Naive B cell (primary cell): Measurements from ENCODE around the gene HOXA6. TPM values are rescaled to one million over a fixed set of nuclear protein-coding genes. Genes with fewer than 3 reads are reported as not detected.

Experiments
- ATAC-seq, 2 donors: fragments of 150-1000 bp; cut with Tn5 transposase; 2 replicates each; pipeline ENCODE4 v1.10.0; 2021; ENCODE audit warnings: low read depth in 2 of 2, mild to moderate bottlenecking in 2 of 2, moderate library complexity in 2 of 2
- DNase-seq: peaks from one replicate; pipeline ENCODE4 v3.0.0; 2022
- H3K27ac Mint-ChIP-seq, 6 donors: one replicate each; pipeline ENCODE4 v1.8.0; 2020 to 2022; ENCODE audit warnings: mild to moderate bottlenecking in 6 of 6, mixed read lengths in 6 of 6, moderate library complexity in 5 of 6, inconsistent platforms in 2 of 6
- H3K27me3 Mint-ChIP-seq, 3 donors: one replicate each; pipeline ENCODE4 v1.8.0; 2021 to 2022; ENCODE audit warnings: mixed read lengths in 3 of 3, mild to moderate bottlenecking in 1 of 3
- H3K36me3 Mint-ChIP-seq, 2 donors: one replicate each; pipeline ENCODE4 v1.8.0; 2020 to 2022; ENCODE audit warnings: mixed read lengths in 2 of 2, inconsistent platforms in 1 of 2, mild to moderate bottlenecking in 1 of 2
- H3K4me1 Mint-ChIP-seq, 3 donors: one replicate each; pipeline ENCODE4 v1.8.0; 2020 to 2022; ENCODE audit warnings: mixed read lengths in 3 of 3, inconsistent platforms in 1 of 3, mild to moderate bottlenecking in 1 of 3, moderate library complexity in 1 of 3
- H3K4me3 Mint-ChIP-seq, 8 donors: one replicate each; pipeline ENCODE4 v1.8.0; 2020 to 2022; ENCODE audit warnings: mild to moderate bottlenecking in 8 of 8, mixed read lengths in 8 of 8, moderate library complexity in 8 of 8, inconsistent platforms in 2 of 8
- H3K9me3 Mint-ChIP-seq, 7 donors: one replicate each; pipeline ENCODE4 v1.8.0; 2020 to 2022; ENCODE audit warnings: mixed read lengths in 7 of 7, mild to moderate bottlenecking in 5 of 7, inconsistent platforms in 2 of 7, moderate library complexity in 1 of 7
- polyA plus RNA-seq, 6 donors: library from polyadenylated mRNA; unstranded; fragments of 300-500 nt; fragmentation: Illumina TruSeq; gene quantifications; one replicate each; pipeline ENCODE4 v1.2.3, GENCODE V29; 2021; ENCODE audit warnings: low read depth in 6 of 6

The HOXA6 gene
- polyA plus RNA-seq, 6 donors from 2014 or later: not detected

- no peaks in the 10 kb centered on the region for H3K4me1 Mint-ChIP-seq
- H3K9me3 Mint-ChIP-seq: peaks cover 0 to 3% (median 0%) of the 10 kb centered on the region in 7 donors
- H3K4me3 Mint-ChIP-seq: no peak overlapping the region
- H3K27me3 Mint-ChIP-seq: peaks cover 19 to 69% (median 65%) of the 10 kb centered on the region in 3 donors
- no peaks in the 10 kb centered on the region for H3K36me3 Mint-ChIP-seq
- H3K27ac Mint-ChIP-seq: no peak overlapping the region
- no peak for ATAC-seq
- no peak for DNase-seq
These were observed 20.8 kb downstream of the HOXA6 start for GRCh38 chr7:27126596-27127327.

GRCh38 chr7:27125986-27126394 is 21.6 kb downstream of the HOXA6 start:
- peaks cover 19 to 62% (median 61%) of the 10 kb centered on the region in 3 donors for H3K27me3 Mint-ChIP-seq
- H3K36me3 Mint-ChIP-seq: no peaks in the 10 kb centered on the region
- DNase-seq (no peak), ATAC-seq (no peak)
- H3K4me3 Mint-ChIP-seq: no peak overlapping the region
- peaks cover 0 to 3% (median 0%) of the 10 kb centered on the region in 7 donors for H3K9me3 Mint-ChIP-seq
- no peak overlapping the region for H3K27ac Mint-ChIP-seq
- H3K4me1 Mint-ChIP-seq: no peaks in the 10 kb centered on the region

GRCh38 chr7:27124902-27125689 is 22.5 kb downstream of the HOXA6 start:
- Mint-ChIP-seq H3K27me3 (peaks cover 19 to 62% (median 61%) of the 10 kb centered on the region in 3 donors), H3K4me1 (no peaks in the 10 kb centered on the region), H3K27ac (peak overlapping the region in 1 of 6 donors; percentile 26), H3K4me3 (no peak overlapping the region), H3K36me3 (no peaks in the 10 kb centered on the region), H3K9me3 (peaks cover 0 to 3% (median 0%) of the 10 kb centered on the region in 7 donors)
- ATAC-seq (no peak), DNase-seq (no peak)

- Mint-ChIP-seq H3K27me3 (peaks cover 19 to 62% (median 60%) of the 10 kb centered on the region in 3 donors), H3K4me3 (no peak overlapping the region), H3K4me1 (no peaks in the 10 kb centered on the region), H3K9me3 (peaks cover 0 to 3% (median 0%) of the 10 kb centered on the region in 7 donors), H3K36me3 (no peaks in the 10 kb centered on the region), H3K27ac (no peak overlapping the region)
- ATAC-seq: no peak
- no peak for DNase-seq
These were observed 23.3 kb downstream of the HOXA6 start for GRCh38 chr7:27124096-27124901.

GRCh38 chr7:27123477-27124053 is 24.0 kb downstream of the HOXA6 start:
- Mint-ChIP-seq H3K4me1 (no peaks in the 10 kb centered on the region), H3K27ac (peak overlapping the region in 1 of 6 donors; percentile 78), H3K27me3 (peaks cover 13 to 58% (median 52%) of the 10 kb centered on the region in 3 donors), H3K4me3 (no peak overlapping the region), H3K9me3 (no peaks in the 10 kb centered on the region), H3K36me3 (no peaks in the 10 kb centered on the region)
- no peak for ATAC-seq
- DNase-seq: no peak

DNA sequence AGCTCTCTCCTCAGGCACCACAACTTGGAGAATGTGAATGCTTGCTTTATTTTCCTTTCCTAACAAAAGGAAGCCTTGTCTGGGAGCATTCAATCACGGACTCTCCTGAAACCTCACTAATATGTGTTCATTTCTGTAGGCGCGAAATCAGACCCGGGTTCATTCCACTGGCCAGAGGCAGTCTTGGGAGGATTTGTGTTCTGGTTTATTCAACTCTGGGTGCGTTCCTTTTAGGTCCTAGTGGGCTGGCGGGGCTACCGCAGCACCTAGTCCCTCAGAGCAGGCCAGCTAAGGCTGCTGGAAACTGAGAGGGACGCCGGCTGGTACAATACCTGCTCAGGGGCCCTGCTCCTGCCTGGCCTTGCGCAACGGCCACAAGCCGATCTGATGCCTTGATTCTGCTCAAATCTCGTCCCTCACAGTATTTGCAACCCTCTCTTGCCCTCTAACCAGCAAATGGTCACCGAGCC is 24.5 kb downstream of the HOXA6 start:
- Mint-ChIP-seq H3K9me3 (no peaks in the 10 kb centered on the region), H3K27ac (peak overlapping the region in 1 of 6 donors; percentile 78), H3K36me3 (no peaks in the 10 kb centered on the region), H3K4me3 (no peak overlapping the region), H3K4me1 (no peaks in the 10 kb centered on the region), H3K27me3 (peaks cover 9 to 56% (median 49%) of the 10 kb centered on the region in 3 donors)
- DNase-seq (no peak), ATAC-seq (no peak)

DNA sequence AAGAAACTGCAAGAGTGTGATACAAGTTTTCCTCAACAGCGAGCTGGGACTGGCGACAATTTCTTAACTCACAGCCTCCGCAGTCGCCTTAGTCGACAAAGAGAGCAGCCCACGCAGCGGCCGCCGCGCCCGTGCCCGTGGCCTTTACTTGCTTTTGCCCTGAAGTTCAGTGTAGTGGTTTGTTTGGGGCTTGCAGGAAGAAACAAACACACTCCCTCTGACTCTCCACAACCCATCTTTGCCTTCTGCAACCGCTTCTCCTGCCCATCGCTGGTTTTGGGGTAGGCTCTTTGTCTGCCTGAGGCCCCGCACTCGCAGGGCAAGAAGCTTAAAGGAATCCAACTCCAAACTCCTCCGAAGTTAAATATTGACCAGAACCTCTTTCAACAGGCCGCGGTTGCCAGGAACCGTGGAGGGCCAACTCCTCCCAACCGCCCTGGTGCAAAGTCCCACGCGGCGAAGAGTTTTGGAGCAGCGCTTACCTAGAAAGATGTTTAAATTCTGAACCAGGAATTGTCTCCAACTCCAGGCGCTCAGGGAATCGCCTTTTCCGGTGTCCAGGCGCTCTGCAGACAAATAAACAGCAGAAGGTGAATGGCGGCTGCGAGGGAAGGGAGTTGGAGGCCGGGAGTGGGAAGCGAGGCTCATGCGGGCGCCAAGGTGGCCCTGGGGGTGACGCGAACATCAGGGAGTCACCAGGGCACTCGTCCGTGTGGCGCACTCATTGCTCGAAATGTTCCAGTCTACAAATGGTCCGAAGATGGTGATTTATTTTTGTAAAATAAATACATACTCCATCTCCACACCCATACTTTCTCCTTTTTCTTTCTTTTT is 25.3 kb downstream of the HOXA6 start:
- DNase-seq (no peak), ATAC-seq (no peak)
- Mint-ChIP-seq H3K27ac (no peak overlapping the region), H3K4me1 (no peaks in the 10 kb centered on the region), H3K4me3 (peak overlapping the region in 1 of 8 donors; percentile 22), H3K36me3 (no peaks in the 10 kb centered on the region), H3K9me3 (no peaks in the 10 kb centered on the region), H3K27me3 (peaks cover 6 to 56% (median 47%) of the 10 kb centered on the region in 3 donors)

GRCh38 chr7:27121684-27122076 is 25.9 kb downstream of the HOXA6 start:
- no peak for ATAC-seq
- Mint-ChIP-seq H3K9me3 (no peaks in the 10 kb centered on the region), H3K27me3 (peaks cover 6 to 53% (median 41%) of the 10 kb centered on the region in 3 donors), H3K4me3 (no peak overlapping the region), H3K27ac (no peak overlapping the region), H3K4me1 (no peaks in the 10 kb centered on the region), H3K36me3 (no peaks in the 10 kb centered on the region)
- no peak for DNase-seq

DNA sequence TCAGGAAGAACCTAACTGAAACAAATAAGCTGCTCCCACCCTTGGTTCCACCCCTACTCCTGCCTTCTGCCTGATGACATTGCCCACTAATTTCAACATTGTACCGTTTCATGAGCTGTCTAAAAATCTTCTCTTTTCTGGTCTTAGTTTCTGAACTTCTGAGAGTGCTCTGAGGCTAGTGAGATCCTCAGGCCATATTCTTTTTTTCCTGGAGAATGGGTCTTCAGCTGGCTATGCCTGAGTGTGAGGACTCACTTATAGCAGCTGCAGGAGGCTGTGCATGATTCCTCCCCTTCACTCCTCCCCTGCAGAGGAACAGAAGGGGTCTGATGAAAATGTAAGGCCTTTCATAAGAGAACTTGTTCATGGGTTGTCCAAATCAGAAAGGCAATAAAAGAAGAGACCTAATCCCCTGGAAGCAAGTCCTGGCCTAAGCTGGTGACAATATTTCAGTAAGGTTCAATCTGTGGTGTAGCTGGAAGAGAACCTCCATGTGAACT is 28.1 kb downstream of the HOXA6 start:
- no peak overlapping the region for H3K27ac Mint-ChIP-seq
- H3K9me3 Mint-ChIP-seq: no peaks in the 10 kb centered on the region
- DNase-seq (no peak), ATAC-seq (no peak)
- peaks cover 0 to 38% (median 19%) of the 10 kb centered on the region in 3 donors for H3K27me3 Mint-ChIP-seq
- no peaks in the 10 kb centered on the region for H3K4me1 Mint-ChIP-seq
- no peaks in the 10 kb centered on the region for H3K36me3 Mint-ChIP-seq
- H3K4me3 Mint-ChIP-seq: no peak overlapping the region

DNA sequence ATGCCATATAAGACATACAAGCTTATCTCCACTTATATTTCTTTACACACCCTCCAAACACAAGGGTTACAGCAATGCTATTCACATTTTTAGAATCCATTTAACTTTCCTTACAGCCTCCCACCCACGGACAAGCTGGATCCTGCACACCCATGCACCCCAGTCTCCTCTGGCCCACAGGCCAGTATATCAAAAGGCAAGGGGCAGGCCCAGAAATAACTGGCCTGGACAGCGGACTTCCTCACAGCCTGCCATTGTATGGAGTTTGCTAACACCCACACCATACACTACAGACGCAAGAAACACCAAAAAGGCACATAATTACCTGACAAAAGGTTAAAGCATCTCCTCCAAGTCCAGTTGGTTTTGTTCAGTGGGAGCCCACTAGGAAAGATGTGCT is 29.0 kb downstream of the HOXA6 start:
- Mint-ChIP-seq H3K27ac (no peak overlapping the region), H3K27me3 (peaks cover 0 to 29% (median 10%) of the 10 kb centered on the region in 3 donors), H3K9me3 (no peaks in the 10 kb centered on the region), H3K4me3 (no peak overlapping the region), H3K36me3 (no peaks in the 10 kb centered on the region), H3K4me1 (no peaks in the 10 kb centered on the region)
- ATAC-seq: no peak
- DNase-seq: no peak

- H3K9me3 Mint-ChIP-seq: no peaks in the 10 kb centered on the region
- DNase-seq (no peak), ATAC-seq (no peak)
- H3K36me3 Mint-ChIP-seq: no peaks in the 10 kb centered on the region
- no peaks in the 10 kb centered on the region for H3K4me1 Mint-ChIP-seq
- H3K4me3 Mint-ChIP-seq: no peak overlapping the region
- H3K27me3 Mint-ChIP-seq: peaks cover 0 to 25% (median 7%) of the 10 kb centered on the region in 3 donors
- H3K27ac Mint-ChIP-seq: no peak overlapping the region
These were observed 29.6 kb downstream of the HOXA6 start for GRCh38 chr7:27117887-27118491.
